GM23338 (cell line): ENCODE data around the gene DNAH8. TPM values are rescaled to one million over a fixed set of nuclear protein-coding genes. Genes with fewer than 3 reads are reported as not detected.

Experiments used
- ATAC-seq: fragments of 200-7000 bp; cut with Tn5 transposase; 3 replicates; pipeline ENCODE4 v1.9.1; 2020
- DNase-seq: peaks from one replicate; pipeline ENCODE4 v3.0.0-alpha.2; 2015; ENCODE audit warnings: low spot score
- H2AFZ ChIP-seq: fragments of 200-600 bp; sonication (generic); 2 replicates; pipeline ENCODE4 v1.8.0; 2016; ENCODE audit warnings: antibody characterized with exemption, mild to moderate bottlenecking, moderate library complexity
- H3F3A ChIP-seq: fragments of 200-600 bp; sonication (generic); replicated peaks from 2 replicates; pipeline ENCODE4 v1.8.0; 2017; ENCODE audit warnings: antibody characterized with exemption, mixed run types, low read depth
- H3K27ac ChIP-seq: fragments of 200-600 bp; sonication (generic); 2 replicates; pipeline ENCODE4 v1.6.1; 2016; ENCODE audit warnings: low read depth
- H3K27me3 ChIP-seq: fragments of 200-600 bp; sonication (generic); 2 replicates; pipeline ENCODE4 v1.8.0; 2016; ENCODE audit warnings: mild to moderate bottlenecking, mixed run types, moderate library complexity; ENCODE audit not compliant: insufficient read depth
- H3K36me3 ChIP-seq: fragments of 200-600 bp; sonication (generic); 2 replicates; pipeline ENCODE4 v1.8.0; 2016; ENCODE audit warnings: mild to moderate bottlenecking; ENCODE audit not compliant: insufficient read depth
- H3K4me1 ChIP-seq: fragments of 200-600 bp; sonication (generic); 2 replicates; pipeline ENCODE4 v1.8.0; 2016; ENCODE audit warnings: mild to moderate bottlenecking, moderate library complexity; ENCODE audit not compliant: insufficient read depth
- H3K4me2 ChIP-seq: fragments of 200-600 bp; sonication (generic); 2 replicates; pipeline ENCODE4 v1.7.1; 2017; ENCODE audit warnings: mixed run types
- H3K4me3 ChIP-seq: fragments of 200-600 bp; sonication (generic); 2 replicates; pipeline ENCODE4 v1.6.1; 2016; ENCODE audit warnings: mixed run types
- H3K79me2 ChIP-seq: fragments of 200-600 bp; sonication (generic); replicated peaks from 2 replicates; pipeline ENCODE4 v1.8.0; 2017; ENCODE audit warnings: mild to moderate bottlenecking; ENCODE audit not compliant: insufficient read depth
- H3K9me2 ChIP-seq: fragments of 200-600 bp; sonication (generic); 2 replicates; pipeline ENCODE4 v1.8.0; 2017; ENCODE audit not compliant: insufficient read depth
- H4K20me1 ChIP-seq: fragments of 200-600 bp; sonication (generic); replicated peaks from 2 replicates; pipeline ENCODE4 v1.8.0; 2017; ENCODE audit warnings: mild to moderate bottlenecking; ENCODE audit not compliant: insufficient read depth
- H3K27ac Mint-ChIP-seq: 2 replicates; pipeline ENCODE4 v1.8.0; 2020; ENCODE audit warnings: inconsistent platforms, mild to moderate bottlenecking, moderate library complexity, mixed read lengths
- H3K27me3 Mint-ChIP-seq: 3 replicates; pipeline ENCODE4 v1.8.0; 2022; ENCODE audit warnings: low read depth, mild to moderate bottlenecking, moderate library complexity, mixed read lengths, inconsistent platforms; ENCODE audit not compliant: insufficient read depth, poor library complexity
- H3K36me3 Mint-ChIP-seq: 3 replicates; pipeline ENCODE4 v1.8.0; 2021; ENCODE audit warnings: low read depth, mild to moderate bottlenecking, inconsistent platforms, moderate library complexity, mixed read lengths
- H3K4me1 Mint-ChIP-seq: 3 replicates; pipeline ENCODE4 v1.8.0; 2020; ENCODE audit warnings: mild to moderate bottlenecking, inconsistent platforms, mixed read lengths
- H3K4me3 Mint-ChIP-seq: 3 replicates; pipeline ENCODE4 v1.8.0; 2021; ENCODE audit warnings: moderate library complexity, mild to moderate bottlenecking, inconsistent platforms, mixed read lengths
- H3K9me3 Mint-ChIP-seq: 3 replicates; pipeline ENCODE4 v1.8.0; 2020; ENCODE audit warnings: moderate library complexity, mild to moderate bottlenecking, inconsistent platforms, mixed read lengths
- CREB1 ChIP-seq: fragments of 250-450 bp; sonication (Bioruptor Pico); IDR thresholded peaks from 2 replicates; pipeline ENCODE4 v1.5.0; 2020; ENCODE audit warnings: low read depth, mild to moderate bottlenecking, moderate library complexity
- EZH2 ChIP-seq: fragments of 200-600 bp; sonication (generic); IDR thresholded peaks from one replicate; pipeline ENCODE4 v1.8.0; 2017; ENCODE audit warnings: antibody characterized with exemption, mild to moderate bottlenecking, low read depth; ENCODE audit not compliant: unreplicated experiment
- EZH2phosphoT487 ChIP-seq: fragments of 200-600 bp; sonication (generic); IDR thresholded peaks from one replicate; pipeline ENCODE4 v1.8.1; 2018; ENCODE audit warnings: antibody characterized with exemption; ENCODE audit not compliant: unreplicated experiment
- JUNB ChIP-seq: IDR thresholded peaks from one replicate; pipeline ENCODE4 v1.6.1; 2016; ENCODE audit warnings: antibody characterized with exemption; ENCODE audit not compliant: unreplicated experiment
- NANOG ChIP-seq: IDR thresholded peaks from 2 replicates; pipeline ENCODE4 v1.6.1; 2016; ENCODE audit warnings: antibody characterized with exemption, borderline replicate concordance
- POLR2AphosphoS5 ChIP-seq: IDR thresholded peaks from 2 replicates; pipeline ENCODE4 v1.6.1; 2016; ENCODE audit warnings: antibody characterized with exemption, low read depth
- STAT1 ChIP-seq: IDR thresholded peaks from one replicate; pipeline ENCODE4 v1.6.1; 2016; ENCODE audit warnings: antibody characterized with exemption; ENCODE audit not compliant: unreplicated experiment
- ZNF114 ChIP-seq: fragments of 250-450 bp; sonication (Bioruptor Pico); IDR thresholded peaks from 2 replicates; pipeline ENCODE4 v1.5.0; 2020; ENCODE audit warnings: mild to moderate bottlenecking, moderate library complexity
- polyA plus RNA-seq: library from polyadenylated mRNA; unstranded; fragments of >200 nt; fragmentation: Nextera tagmentation; extraction: Ambion mirVana; gene quantifications from 2 replicates; pipeline ENCODE4 v1.2.1, GENCODE V29; 2016
- total RNA-seq: library from RNA; depleted of rRNA; stranded (reverse); fragments of >200 nt; shearing (Covaris generic); gene quantifications from 2 replicates; pipeline ENCODE4 v1.2.3, GENCODE V29; 2014
- TF ChIP-seq, protein P1 (sequence below): fragments of 250-450 bp; sonication (Bioruptor Pico); IDR thresholded peaks from 2 replicates; pipeline ENCODE4 v1.5.0; 2020; ENCODE audit warnings: mild to moderate bottlenecking, moderate library complexity
- TF ChIP-seq, protein P2 (sequence below): IDR thresholded peaks from 2 replicates; pipeline ENCODE4 v1.6.1; 2016; ENCODE audit warnings: antibody characterized with exemption
- TF ChIP-seq, protein P3 (sequence below): IDR thresholded peaks from one replicate; pipeline ENCODE4 v1.6.1; 2018; ENCODE audit warnings: antibody characterized with exemption; ENCODE audit not compliant: unreplicated experiment

DNAH8 gene
- total and polyA plus RNA-seq, 2 experiments from 2014 or later, result 0.02 TPM; not detected in 1

GRCh38 chr6:38987503-38987902, 272.4 kb downstream of the DNAH8 start (continued):
- TF ChIP-seq, protein P1, sequence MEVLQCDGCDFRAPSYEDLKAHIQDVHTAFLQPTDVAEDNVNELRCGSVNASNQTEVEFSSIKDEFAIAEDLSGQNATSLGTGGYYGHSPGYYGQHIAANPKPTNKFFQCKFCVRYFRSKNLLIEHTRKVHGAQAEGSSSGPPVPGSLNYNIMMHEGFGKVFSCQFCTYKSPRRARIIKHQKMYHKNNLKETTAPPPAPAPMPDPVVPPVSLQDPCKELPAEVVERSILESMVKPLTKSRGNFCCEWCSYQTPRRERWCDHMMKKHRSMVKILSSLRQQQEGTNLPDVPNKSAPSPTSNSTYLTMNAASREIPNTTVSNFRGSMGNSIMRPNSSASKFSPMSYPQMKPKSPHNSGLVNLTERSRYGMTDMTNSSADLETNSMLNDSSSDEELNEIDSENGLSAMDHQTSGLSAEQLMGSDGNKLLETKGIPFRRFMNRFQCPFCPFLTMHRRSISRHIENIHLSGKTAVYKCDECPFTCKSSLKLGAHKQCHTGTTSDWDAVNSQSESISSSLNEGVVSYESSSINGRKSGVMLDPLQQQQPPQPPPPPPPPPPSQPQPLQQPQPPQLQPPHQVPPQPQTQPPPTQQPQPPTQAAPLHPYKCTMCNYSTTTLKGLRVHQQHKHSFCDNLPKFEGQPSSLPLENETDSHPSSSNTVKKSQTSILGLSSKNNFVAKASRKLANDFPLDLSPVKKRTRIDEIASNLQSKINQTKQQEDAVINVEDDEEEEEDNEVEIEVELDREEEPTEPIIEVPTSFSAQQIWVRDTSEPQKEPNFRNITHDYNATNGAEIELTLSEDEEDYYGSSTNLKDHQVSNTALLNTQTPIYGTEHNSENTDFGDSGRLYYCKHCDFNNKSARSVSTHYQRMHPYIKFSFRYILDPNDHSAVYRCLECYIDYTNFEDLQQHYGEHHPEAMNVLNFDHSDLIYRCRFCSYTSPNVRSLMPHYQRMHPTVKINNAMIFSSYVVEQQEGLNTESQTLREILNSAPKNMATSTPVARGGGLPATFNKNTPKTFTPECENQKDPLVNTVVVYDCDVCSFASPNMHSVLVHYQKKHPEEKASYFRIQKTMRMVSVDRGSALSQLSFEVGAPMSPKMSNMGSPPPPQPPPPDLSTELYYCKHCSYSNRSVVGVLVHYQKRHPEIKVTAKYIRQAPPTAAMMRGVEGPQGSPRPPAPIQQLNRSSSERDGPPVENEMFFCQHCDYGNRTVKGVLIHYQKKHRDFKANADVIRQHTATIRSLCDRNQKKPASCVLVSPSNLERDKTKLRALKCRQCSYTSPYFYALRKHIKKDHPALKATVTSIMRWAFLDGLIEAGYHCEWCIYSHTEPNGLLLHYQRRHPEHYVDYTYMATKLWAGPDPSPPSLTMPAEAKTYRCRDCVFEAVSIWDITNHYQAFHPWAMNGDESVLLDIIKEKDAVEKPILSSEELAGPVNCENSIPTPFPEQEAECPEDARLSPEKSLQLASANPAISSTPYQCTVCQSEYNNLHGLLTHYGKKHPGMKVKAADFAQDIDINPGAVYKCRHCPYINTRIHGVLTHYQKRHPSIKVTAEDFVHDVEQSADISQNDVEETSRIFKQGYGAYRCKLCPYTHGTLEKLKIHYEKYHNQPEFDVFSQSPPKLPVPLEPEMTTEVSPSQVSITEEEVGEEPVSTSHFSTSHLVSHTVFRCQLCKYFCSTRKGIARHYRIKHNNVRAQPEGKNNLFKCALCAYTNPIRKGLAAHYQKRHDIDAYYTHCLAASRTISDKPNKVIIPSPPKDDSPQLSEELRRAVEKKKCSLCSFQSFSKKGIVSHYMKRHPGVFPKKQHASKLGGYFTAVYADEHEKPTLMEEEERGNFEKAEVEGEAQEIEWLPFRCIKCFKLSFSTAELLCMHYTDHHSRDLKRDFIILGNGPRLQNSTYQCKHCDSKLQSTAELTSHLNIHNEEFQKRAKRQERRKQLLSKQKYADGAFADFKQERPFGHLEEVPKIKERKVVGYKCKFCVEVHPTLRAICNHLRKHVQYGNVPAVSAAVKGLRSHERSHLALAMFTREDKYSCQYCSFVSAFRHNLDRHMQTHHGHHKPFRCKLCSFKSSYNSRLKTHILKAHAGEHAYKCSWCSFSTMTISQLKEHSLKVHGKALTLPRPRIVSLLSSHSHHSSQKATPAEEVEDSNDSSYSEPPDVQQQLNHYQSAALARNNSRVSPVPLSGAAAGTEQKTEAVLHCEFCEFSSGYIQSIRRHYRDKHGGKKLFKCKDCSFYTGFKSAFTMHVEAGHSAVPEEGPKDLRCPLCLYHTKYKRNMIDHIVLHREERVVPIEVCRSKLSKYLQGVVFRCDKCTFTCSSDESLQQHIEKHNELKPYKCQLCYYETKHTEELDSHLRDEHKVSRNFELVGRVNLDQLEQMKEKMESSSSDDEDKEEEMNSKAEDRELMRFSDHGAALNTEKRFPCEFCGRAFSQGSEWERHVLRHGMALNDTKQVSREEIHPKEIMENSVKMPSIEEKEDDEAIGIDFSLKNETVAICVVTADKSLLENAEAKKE, result no peak
- TF ChIP-seq JUNB, result no peak
- TF ChIP-seq, protein P2, sequence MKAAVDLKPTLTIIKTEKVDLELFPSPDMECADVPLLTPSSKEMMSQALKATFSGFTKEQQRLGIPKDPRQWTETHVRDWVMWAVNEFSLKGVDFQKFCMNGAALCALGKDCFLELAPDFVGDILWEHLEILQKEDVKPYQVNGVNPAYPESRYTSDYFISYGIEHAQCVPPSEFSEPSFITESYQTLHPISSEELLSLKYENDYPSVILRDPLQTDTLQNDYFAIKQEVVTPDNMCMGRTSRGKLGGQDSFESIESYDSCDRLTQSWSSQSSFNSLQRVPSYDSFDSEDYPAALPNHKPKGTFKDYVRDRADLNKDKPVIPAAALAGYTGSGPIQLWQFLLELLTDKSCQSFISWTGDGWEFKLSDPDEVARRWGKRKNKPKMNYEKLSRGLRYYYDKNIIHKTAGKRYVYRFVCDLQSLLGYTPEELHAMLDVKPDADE, result no peak
- no peak for TF ChIP-seq STAT1

DNA sequence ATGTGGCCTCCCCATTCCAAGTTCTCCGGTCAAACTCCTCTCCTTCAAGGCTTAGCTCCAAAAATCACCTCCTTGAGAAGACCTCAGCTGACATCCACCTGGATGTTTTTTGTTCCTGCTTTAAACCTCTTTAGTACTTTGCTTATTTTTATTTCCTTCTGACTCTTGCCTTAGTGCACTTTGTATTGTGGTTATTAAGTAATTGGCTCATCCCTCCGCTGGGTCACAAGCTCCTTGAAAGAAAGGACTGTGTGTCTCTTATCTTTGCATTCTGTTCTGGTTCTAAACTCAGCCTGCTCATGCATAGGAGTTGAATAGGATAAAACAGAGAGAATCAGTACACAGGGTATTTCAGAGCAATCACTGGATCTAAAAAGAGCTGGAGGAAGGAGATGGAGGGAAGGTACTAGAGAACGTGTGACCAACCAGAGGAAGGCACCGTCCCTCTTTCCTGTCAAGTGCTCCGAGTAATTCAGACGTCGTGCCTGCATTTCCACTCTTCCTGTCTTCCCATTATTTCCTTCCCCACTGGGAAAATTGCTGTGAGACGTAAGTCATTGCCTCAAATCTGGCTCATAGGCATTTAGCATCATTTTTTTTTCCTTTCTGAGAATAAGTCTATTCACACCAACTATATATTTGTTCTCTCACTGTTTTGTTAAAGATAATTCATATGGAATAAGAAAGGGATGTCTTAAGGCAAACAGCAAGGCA, 273.8 kb downstream of the DNAH8 start:
- H3K4me1 Mint-ChIP-seq, result peaks cover 11% of the 10 kb centered on the region
- no peaks in the 10 kb centered on the region for H3K27me3 ChIP-seq
- ATAC-seq, result no peak
- TF ChIP-seq ZNF114 (CRISPR knock-in tag) (no peak), EZH2phosphoT487 (no peak), EZH2 (no peak), CREB1 (no peak), POLR2AphosphoS5 (no peak), NANOG (no peak)
- TF ChIP-seq, protein P3, sequence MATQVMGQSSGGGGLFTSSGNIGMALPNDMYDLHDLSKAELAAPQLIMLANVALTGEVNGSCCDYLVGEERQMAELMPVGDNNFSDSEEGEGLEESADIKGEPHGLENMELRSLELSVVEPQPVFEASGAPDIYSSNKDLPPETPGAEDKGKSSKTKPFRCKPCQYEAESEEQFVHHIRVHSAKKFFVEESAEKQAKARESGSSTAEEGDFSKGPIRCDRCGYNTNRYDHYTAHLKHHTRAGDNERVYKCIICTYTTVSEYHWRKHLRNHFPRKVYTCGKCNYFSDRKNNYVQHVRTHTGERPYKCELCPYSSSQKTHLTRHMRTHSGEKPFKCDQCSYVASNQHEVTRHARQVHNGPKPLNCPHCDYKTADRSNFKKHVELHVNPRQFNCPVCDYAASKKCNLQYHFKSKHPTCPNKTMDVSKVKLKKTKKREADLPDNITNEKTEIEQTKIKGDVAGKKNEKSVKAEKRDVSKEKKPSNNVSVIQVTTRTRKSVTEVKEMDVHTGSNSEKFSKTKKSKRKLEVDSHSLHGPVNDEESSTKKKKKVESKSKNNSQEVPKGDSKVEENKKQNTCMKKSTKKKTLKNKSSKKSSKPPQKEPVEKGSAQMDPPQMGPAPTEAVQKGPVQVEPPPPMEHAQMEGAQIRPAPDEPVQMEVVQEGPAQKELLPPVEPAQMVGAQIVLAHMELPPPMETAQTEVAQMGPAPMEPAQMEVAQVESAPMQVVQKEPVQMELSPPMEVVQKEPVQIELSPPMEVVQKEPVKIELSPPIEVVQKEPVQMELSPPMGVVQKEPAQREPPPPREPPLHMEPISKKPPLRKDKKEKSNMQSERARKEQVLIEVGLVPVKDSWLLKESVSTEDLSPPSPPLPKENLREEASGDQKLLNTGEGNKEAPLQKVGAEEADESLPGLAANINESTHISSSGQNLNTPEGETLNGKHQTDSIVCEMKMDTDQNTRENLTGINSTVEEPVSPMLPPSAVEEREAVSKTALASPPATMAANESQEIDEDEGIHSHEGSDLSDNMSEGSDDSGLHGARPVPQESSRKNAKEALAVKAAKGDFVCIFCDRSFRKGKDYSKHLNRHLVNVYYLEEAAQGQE, result no peak

More for the DNA sequence above, 273.8 kb downstream of the DNAH8 start:
- Mint-ChIP-seq H3K36me3 (no peaks in the 10 kb centered on the region), H3K9me3 (no peaks in the 10 kb centered on the region), H3K4me3 (no peak overlapping the region), H3K27me3 (peaks cover 2% of the 10 kb centered on the region), H3K27ac (no peak overlapping the region)
- Histone ChIP-seq H2AFZ (no peak overlapping the region), H3K9me2 (no peaks in the 10 kb centered on the region), H3K4me3 (no peak overlapping the region), H3K79me2 (no peaks in the 10 kb centered on the region), H3K4me1 (peaks cover 6% of the 10 kb centered on the region; the same call in 1 of the 2 replicates), H3K27ac (no peak overlapping the region), H3F3A (no peaks in the 10 kb centered on the region), H3K36me3 (no peaks in the 10 kb centered on the region), H4K20me1 (no peaks in the 10 kb centered on the region), H3K4me2 (no peak overlapping the region)
- no peak for DNase-seq
